Right lung (tissue), 5 donors: ENCODE results near the gene KRT9. TPM values are rescaled to one million over a fixed set of nuclear protein-coding genes. Genes with fewer than 3 reads are reported as not detected.

ENCODE experiments used
- polyA plus RNA-seq, 5 donors: library from polyadenylated mRNA; unstranded; fragments of 120-200 nt; gene quantifications; one replicate each; pipeline versions ENCODE4 v1.2.1 to v1.2.3, GENCODE V29; 2013; ENCODE audit warnings: inconsistent platforms in 1 of 5, low replicate concordance in 1 of 5; ENCODE audit not compliant: insufficient read length in 5 of 5, insufficient read depth in 1 of 5

KRT9 gene
- polyA plus RNA-seq, 5 donors, result not detected

Other genes starting within 250 kb of the KRT9 start
- not detected for gene KRT33A, start 221.2 kb downstream of the KRT9 start, polyA plus RNA-seq
- gene KRT33B, start 202.2 kb downstream of the KRT9 start, polyA plus RNA-seq, result not detected
- not detected for gene KRT34, start 189.8 kb downstream of the KRT9 start, polyA plus RNA-seq
- gene KRT31, start 174.5 kb downstream of the KRT9 start, polyA plus RNA-seq, result under 1 TPM in 1 of 5 donors, not detected in 4; 0.32 TPM
- not detected for gene KRT37, start 147.5 kb downstream of the KRT9 start, polyA plus RNA-seq
- gene KRT38, start 131.1 kb downstream of the KRT9 start, polyA plus RNA-seq, result not detected
- gene KRT32, start 104.7 kb downstream of the KRT9 start, polyA plus RNA-seq, result not detected
- not detected for gene KRT35, start 90.9 kb downstream of the KRT9 start, polyA plus RNA-seq
- not detected for gene KRT36, start 82.1 kb downstream of the KRT9 start, polyA plus RNA-seq
- gene KRT13, start 66.4 kb downstream of the KRT9 start, polyA plus RNA-seq, result under 1 TPM; 0.19 to 0.58 (median 0.38) TPM
- gene KRT15, start 53.2 kb downstream of the KRT9 start, polyA plus RNA-seq, result 1 to 10 TPM; 1.0 to 2.8 (median 2.3) TPM
- 100 to 1,000 TPM in 4 of 5 donors, 10 to 100 TPM in 1; 91.6 to 190 (median 122) TPM for gene KRT19, start 43.8 kb downstream of the KRT9 start, polyA plus RNA-seq
- gene KRT14, start 14.8 kb upstream of the KRT9 start, polyA plus RNA-seq, result 1 to 10 TPM in 2 of 5 donors, under 1 TPM in 3; 0.55 to 2.1 (median 0.87) TPM
- gene KRT16, start 40.7 kb upstream of the KRT9 start, polyA plus RNA-seq, result not detected
- 10 to 100 TPM in 2 of 5 donors, 1 to 10 TPM in 3; 2.6 to 12.1 (median 5.5) TPM for gene KRT17, start 52.5 kb upstream of the KRT9 start, polyA plus RNA-seq
- 100 to 1,000 TPM; 648 to 772 (median 688) TPM for gene EIF1, start 116.8 kb upstream of the KRT9 start, polyA plus RNA-seq
- gene GAST, start 140.3 kb upstream of the KRT9 start, polyA plus RNA-seq, result not detected
- gene HAP1, start 162.6 kb upstream of the KRT9 start, polyA plus RNA-seq, result under 1 TPM; 0.18 to 0.60 (median 0.49) TPM
- 100 to 1,000 TPM in 3 of 5 donors, 10 to 100 TPM in 2; 81.3 to 137 (median 103) TPM for gene JUP, start 214.7 kb upstream of the KRT9 start, polyA plus RNA-seq
- gene P3H4, start 239.9 kb upstream of the KRT9 start, polyA plus RNA-seq, result 10 to 100 TPM; 23.9 to 46.8 (median 32.1) TPM
- 100 to 1,000 TPM; 108 to 162 (median 140) TPM for gene FKBP10, start 240.9 kb upstream of the KRT9 start, polyA plus RNA-seq